Hepatocyte (in vitro differentiated cells): Measurements from ENCODE around the gene BCLAF1. TPM values are rescaled to one million over a fixed set of nuclear protein-coding genes. Genes with fewer than 3 reads are reported as not detected.

ENCODE experiments used
- DNase-seq: peaks from one replicate; pipeline ENCODE4 v3.0.0-alpha.2; 2016; ENCODE audit warnings: low spot score
- H2AFZ ChIP-seq: fragments of 200-600 bp; sonication (generic); 2 replicates; pipeline ENCODE4 v1.6.0; 2016; ENCODE audit warnings: antibody characterized with exemption, mild to moderate bottlenecking
- H3K27ac ChIP-seq: fragments of 200-600 bp; sonication (generic); 2 replicates; pipeline ENCODE4 v1.5.1; 2016; ENCODE audit warnings: mild to moderate bottlenecking
- H3K27me3 ChIP-seq: fragments of 200-600 bp; sonication (generic); 2 replicates; pipeline ENCODE4 v1.6.1; 2016
- H3K36me3 ChIP-seq: fragments of 200-600 bp; sonication (generic); replicated peaks from 2 replicates; pipeline ENCODE4 v1.5.1; 2016; ENCODE audit warnings: low read depth; ENCODE audit not compliant: insufficient read depth
- H3K4me1 ChIP-seq: fragments of 200-600 bp; sonication (generic); 2 replicates; pipeline ENCODE4 v1.5.1; 2016; ENCODE audit warnings: mild to moderate bottlenecking, moderate library complexity; ENCODE audit not compliant: insufficient read depth
- H3K4me2 ChIP-seq: fragments of 200-600 bp; sonication (generic); 2 replicates; pipeline ENCODE4 v1.6.0; 2016
- H3K4me3 ChIP-seq: fragments of 200-600 bp; sonication (generic); 2 replicates; pipeline ENCODE4 v1.5.1; 2016; ENCODE audit warnings: mild to moderate bottlenecking
- H3K79me2 ChIP-seq: fragments of 200-600 bp; sonication (generic); 2 replicates; pipeline ENCODE4 v1.6.0; 2017; ENCODE audit warnings: mild to moderate bottlenecking
- H3K9me2 ChIP-seq: fragments of 200-600 bp; sonication (generic); replicated peaks from 2 replicates; pipeline ENCODE4 v1.6.0; 2017; ENCODE audit warnings: mild to moderate bottlenecking; ENCODE audit not compliant: insufficient read depth
- H3K9me3 ChIP-seq: fragments of 200-600 bp; sonication (generic); 2 replicates; pipeline ENCODE4 v1.5.1; 2016; ENCODE audit warnings: low read depth, mild to moderate bottlenecking
- H4K20me1 ChIP-seq: fragments of 200-600 bp; sonication (generic); 2 replicates; pipeline ENCODE4 v1.6.0; 2016; ENCODE audit warnings: mild to moderate bottlenecking; ENCODE audit not compliant: insufficient read depth, poor library complexity, severe bottlenecking
- EZH2 ChIP-seq: fragments of 200-600 bp; sonication (generic); IDR thresholded peaks from 2 replicates; pipeline ENCODE4 v1.6.1; 2016; ENCODE audit warnings: antibody characterized with exemption, mild to moderate bottlenecking, borderline replicate concordance
- EZH2phosphoT487 ChIP-seq: fragments of 200-600 bp; sonication (generic); IDR thresholded peaks from one replicate; pipeline ENCODE4 v1.6.1; 2018; ENCODE audit warnings: antibody characterized with exemption, mild to moderate bottlenecking, low read depth, moderate library complexity; ENCODE audit not compliant: unreplicated experiment, severe bottlenecking
- WGBS: methylation state at CpG from one replicate; pipeline ENCODE4 v1.1.6; 2016; ENCODE audit warnings: low lambda C conversion rate; ENCODE audit errors: missing lambda C conversion rate; 5-methylcytosine and 5-hydroxymethylcytosine counted together
- polyA plus RNA-seq: library from polyadenylated mRNA; unstranded; fragments of >200 nt; fragmentation: Nextera tagmentation; extraction: Ambion mirVana; gene quantifications from 2 replicates; pipeline ENCODE4 v1.2.1, GENCODE V29; 2016
- total RNA-seq: library from RNA; depleted of rRNA; stranded (reverse); fragments of >200 nt; gene quantifications from 2 replicates; pipeline ENCODE4 v1.2.3, GENCODE V29; 2014
- TF ChIP-seq, protein P1 (sequence below): fragments of 200-600 bp; sonication (generic); IDR thresholded peaks from 2 replicates; pipeline ENCODE4 v1.5.1; 2016; ENCODE audit warnings: antibody characterized with exemption, mild to moderate bottlenecking; ENCODE audit not compliant: poor library complexity

BCLAF1 gene
- total and polyA plus RNA-seq, 2 experiments from 2014 or later, result 58.2 to 154 TPM

GRCh38 chr6:136323431-136324112 lies 33.9 kb upstream of the BCLAF1 start:
- H2AFZ ChIP-seq, result no peak overlapping the region
- 69% methylated on average over 10 of the region's 10 CpGs for WGBS

DNA sequence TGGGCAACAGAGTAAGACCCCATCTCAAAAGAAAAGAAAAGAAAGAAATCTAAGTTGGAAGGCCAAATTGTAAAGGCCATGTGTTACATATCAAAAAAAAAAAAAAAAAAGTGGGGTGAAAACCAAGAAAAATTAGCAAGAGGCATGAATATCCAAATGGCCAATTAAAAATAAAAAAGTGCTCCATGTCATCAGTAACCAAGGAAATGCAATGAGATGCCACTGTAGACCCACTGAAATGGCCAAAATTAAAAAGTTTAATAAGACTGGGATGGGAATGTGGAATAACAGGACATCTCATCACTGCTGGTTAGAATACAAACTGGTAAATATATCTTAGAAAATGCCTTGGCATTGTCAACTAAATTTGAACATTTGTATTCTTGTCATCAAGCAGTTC lies 30.1 kb upstream of the BCLAF1 start:
- DNase-seq, result no peak
- no peak overlapping the region for H2AFZ ChIP-seq
- TF ChIP-seq EZH2phosphoT487 (no peak), EZH2 (no peak)
- TF ChIP-seq, protein P1, sequence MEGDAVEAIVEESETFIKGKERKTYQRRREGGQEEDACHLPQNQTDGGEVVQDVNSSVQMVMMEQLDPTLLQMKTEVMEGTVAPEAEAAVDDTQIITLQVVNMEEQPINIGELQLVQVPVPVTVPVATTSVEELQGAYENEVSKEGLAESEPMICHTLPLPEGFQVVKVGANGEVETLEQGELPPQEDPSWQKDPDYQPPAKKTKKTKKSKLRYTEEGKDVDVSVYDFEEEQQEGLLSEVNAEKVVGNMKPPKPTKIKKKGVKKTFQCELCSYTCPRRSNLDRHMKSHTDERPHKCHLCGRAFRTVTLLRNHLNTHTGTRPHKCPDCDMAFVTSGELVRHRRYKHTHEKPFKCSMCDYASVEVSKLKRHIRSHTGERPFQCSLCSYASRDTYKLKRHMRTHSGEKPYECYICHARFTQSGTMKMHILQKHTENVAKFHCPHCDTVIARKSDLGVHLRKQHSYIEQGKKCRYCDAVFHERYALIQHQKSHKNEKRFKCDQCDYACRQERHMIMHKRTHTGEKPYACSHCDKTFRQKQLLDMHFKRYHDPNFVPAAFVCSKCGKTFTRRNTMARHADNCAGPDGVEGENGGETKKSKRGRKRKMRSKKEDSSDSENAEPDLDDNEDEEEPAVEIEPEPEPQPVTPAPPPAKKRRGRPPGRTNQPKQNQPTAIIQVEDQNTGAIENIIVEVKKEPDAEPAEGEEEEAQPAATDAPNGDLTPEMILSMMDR, result no peak
- H3K9me3 ChIP-seq, result no peaks in the 10 kb centered on the region
- H3K4me1 ChIP-seq, result no peaks in the 10 kb centered on the region
- no peaks in the 10 kb centered on the region for H3K36me3 ChIP-seq
- H3K4me2 ChIP-seq, result no peak overlapping the region
- H3K27me3 ChIP-seq, result no peaks in the 10 kb centered on the region
- no peak overlapping the region for H3K27ac ChIP-seq
- no peaks in the 10 kb centered on the region for H4K20me1 ChIP-seq
- no peak overlapping the region for H3K4me3 ChIP-seq
- no peaks in the 10 kb centered on the region for H3K9me2 ChIP-seq
- H3K79me2 ChIP-seq, result no peaks in the 10 kb centered on the region

More at GRCh38 chr6:136323431-136324112, 33.9 kb upstream of the BCLAF1 start:
- Histone ChIP-seq H3K9me2 (no peaks in the 10 kb centered on the region), H3K27me3 (no peaks in the 10 kb centered on the region), H3K9me3 (no peaks in the 10 kb centered on the region), H3K4me2 (no peak overlapping the region), H3K27ac (no peak overlapping the region), H3K4me3 (no peak overlapping the region), H3K4me1 (no peaks in the 10 kb centered on the region), H3K36me3 (no peaks in the 10 kb centered on the region), H3K79me2 (no peaks in the 10 kb centered on the region), H4K20me1 (no peaks in the 10 kb centered on the region)
- DNase-seq, result peak; percentile 47
- TF ChIP-seq EZH2phosphoT487 (no peak), EZH2 (no peak)
- TF ChIP-seq, protein P1, result no peak

GRCh38 chr6:136318676-136319075 lies 29.0 kb upstream of the BCLAF1 start:
- Histone ChIP-seq H3K4me2 (no peak overlapping the region), H3K4me1 (no peaks in the 10 kb centered on the region), H2AFZ (no peak overlapping the region), H3K4me3 (no peak overlapping the region), H3K27ac (no peak overlapping the region), H3K27me3 (no peaks in the 10 kb centered on the region), H3K9me3 (no peaks in the 10 kb centered on the region), H3K79me2 (no peaks in the 10 kb centered on the region), H3K9me2 (no peaks in the 10 kb centered on the region), H3K36me3 (no peaks in the 10 kb centered on the region), H4K20me1 (no peaks in the 10 kb centered on the region)
- 78% methylated on average over 4 of the region's 4 CpGs for WGBS
- no peak for DNase-seq
- no peak for TF ChIP-seq EZH2phosphoT487
- TF ChIP-seq, protein P1, result no peak
- TF ChIP-seq EZH2, result no peak
